ENCODE data around the gene ZNF536. TPM values are rescaled to one million over a fixed set of nuclear protein-coding genes. Genes with fewer than 3 reads are reported as not detected.

ZNF536 gene
- total and polyA plus RNA-seq, 2 of the 13 experiments (the other 11 are each of a cell fraction or from before 2014, with no cell fraction given) = not detected

GRCh38 chr19:30341611-30342201 lies 30.5 kb upstream of the ZNF536 start:
- no peak overlapping the region for H3K27ac ChIP-seq (ENCODE audit: extremely low read length, insufficient read depth, low read length)
- FAIRE-seq = no peak
- TF ChIP-seq DRAP1 (CRISPR knock-in tag; IDR thresholded peaks at IDR 0.05) (no peak), ZNF629 (CRISPR knock-in tag; conservative IDR thresholded peaks at IDR 0.05) (no peak), ZNF83 (CRISPR knock-in tag; IDR thresholded peaks at IDR 0.05; ENCODE audit: borderline replicate concordance) (no peak), HMGXB4 (CRISPR knock-in tag; IDR thresholded peaks at IDR 0.05; ENCODE audit: borderline replicate concordance in 1 of 2, low read depth in 1 of 2) (no peak), LRRFIP1 (CRISPR knock-in tag; conservative IDR thresholded peaks at IDR 0.05) (no peak), PAWR (CRISPR knock-in tag; IDR thresholded peaks at IDR 0.05; ENCODE audit: borderline replicate concordance) (no peak), CBX1 (IDR thresholded peaks at IDR 0.05; ENCODE audit: low read depth) (no peak), IRX3 (CRISPR knock-in tag; IDR thresholded peaks at IDR 0.05; ENCODE audit: borderline replicate concordance, low read depth) (no peak), STAG1 (CRISPR knock-in tag; IDR thresholded peaks at IDR 0.05) (no peak), POGK (CRISPR knock-in tag; conservative IDR thresholded peaks at IDR 0.05) (no peak), RXRA (CRISPR knock-in tag; IDR thresholded peaks at IDR 0.05) (no peak), UBTF (CRISPR knock-in tag; IDR thresholded peaks at IDR 0.05) (no peak), TFE3 (CRISPR knock-in tag; IDR thresholded peaks at IDR 0.05) (no peak)

More at GRCh38 chr19:30341611-30342201, 30.5 kb upstream of the ZNF536 start:
- Histone ChIP-seq H3K27me3 (ENCODE audit: control insufficient read depth in 1 of 2, insufficient read depth in 2 of 2, low read length in 2 of 2) (peaks cover 0 to 7% of the 10 kb centered on the region in 2 experiments; a peak in 2 of 5 replicates), H2AFZ (ENCODE audit: low read length) (no peak overlapping the region), H3K9ac (ENCODE audit: insufficient read depth, low read depth, low read length) (no peak overlapping the region), H3K36me3 (replicated peaks in 1 of 2; ENCODE audit: control insufficient read depth in 1 of 2, insufficient read depth in 2 of 2, low read length in 2 of 2) (no peaks in the 10 kb centered on the region), H3K4me3 (replicated peaks in 1 of 3; ENCODE audit: insufficient read depth in 1 of 3, low read depth in 2 of 3, low read length in 3 of 3) (no peak overlapping the region), H4K20me1 (ENCODE audit: insufficient read depth, low read length) (no peaks in the 10 kb centered on the region), H3K79me2 (ENCODE audit: insufficient read depth, low read length) (no peaks in the 10 kb centered on the region), H3K4me2 (ENCODE audit: low read depth, low read length) (no peak overlapping the region), H3K4me1 (ENCODE audit: insufficient read depth, low read length) (no peaks in the 10 kb centered on the region), H3K9me3 (ENCODE audit: low read length) (no peaks in the 10 kb centered on the region)
- DNase-seq (ENCODE audit: low spot score) (no peak), ATAC-seq (no peak)
- ChIA-PET CTCF (ENCODE audit: low intra/inter-chr PET ratio, low total read pairs) (no interaction called here), POLR2A (no interaction called here)
- no TSS peak for BruUV-seq (replicated peaks)
- intact Hi-C loops (cut with micrococcal nuclease; ENCODE audit: unreplicated experiment) = no loop called here
- in situ Hi-C loops (cut with HindIII; ENCODE audit: extremely low pct_ligation_motif_present, low pct_unique_long_range_greater_than_20kb) = no loop called here
